GM20000 (cell line): ENCODE measurements around the gene LRRC72.

Experiments used
- DNase-seq: peaks from one replicate; pipeline ENCODE4 v3.0.0; 2012; ENCODE audit warnings: low spot score
- CTCF ChIP-seq: IDR thresholded peaks from 2 replicates; pipeline ENCODE4 v1.5.1; 2012; ENCODE audit warnings: mild to moderate bottlenecking, control low read depth; ENCODE audit errors: extremely low read depth, missing control alignments

The LRRC72 gene

GRCh38 chr7:16626388-16626787, 99.8 kb downstream of the LRRC72 start:
- DNase-seq = no peak
- no peak for TF ChIP-seq CTCF

- DNase-seq = no peak
- TF ChIP-seq CTCF = no peak
Measured at GRCh38 chr7:16627236-16627635, 100.6 kb downstream of the LRRC72 start.

DNA sequence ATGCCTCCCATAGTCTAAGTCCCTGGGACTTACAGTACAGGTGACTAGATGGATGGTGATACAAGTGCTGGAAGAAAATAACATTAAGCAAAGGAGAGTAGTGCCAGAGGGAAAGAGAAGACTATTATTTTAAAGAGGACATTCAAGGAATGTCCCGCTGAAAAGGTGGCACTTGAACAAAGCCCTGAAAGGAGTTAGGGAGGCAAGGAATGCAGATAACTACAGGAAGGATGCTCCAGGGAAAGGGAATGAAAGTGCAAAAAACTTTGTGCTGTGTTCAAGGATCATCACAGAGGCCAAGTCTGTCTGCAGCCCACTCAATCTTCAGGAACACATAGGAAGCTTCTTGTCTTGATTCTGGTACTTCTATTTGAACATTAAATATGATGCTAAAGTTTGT, 104.0 kb downstream of the LRRC72 start:
- no peak for TF ChIP-seq CTCF
- no peak for DNase-seq
